ENCODE results near the gene CTPS1.

GRCh38 chr1:41053316-41053715, 73.8 kb downstream of the CTPS1 start:
- TF ChIP-seq CTCF (conservative IDR thresholded peaks at IDR 0.05; ENCODE audit: low read depth, low read length) (no peak), EZH2 (IDR thresholded peaks at IDR 0.05; ENCODE audit: borderline replicate concordance, low read depth, low read length, poor library complexity, severe bottlenecking) (no peak)
